NB4 (cell line): ENCODE measurements around the gene BBS7.

ENCODE experiments used
- TF ChIP-seq, protein P1 (sequence below): IDR thresholded peaks from one replicate; pipeline ENCODE4 v1.5.1; 2012; ENCODE audit warnings: low read depth, low read length
- TF ChIP-seq, protein P2 (sequence below): IDR thresholded peaks from 2 replicates; pipeline ENCODE4 v1.6.1; 2011; ENCODE audit warnings: low read depth, low read length

- TF ChIP-seq, protein P1, sequence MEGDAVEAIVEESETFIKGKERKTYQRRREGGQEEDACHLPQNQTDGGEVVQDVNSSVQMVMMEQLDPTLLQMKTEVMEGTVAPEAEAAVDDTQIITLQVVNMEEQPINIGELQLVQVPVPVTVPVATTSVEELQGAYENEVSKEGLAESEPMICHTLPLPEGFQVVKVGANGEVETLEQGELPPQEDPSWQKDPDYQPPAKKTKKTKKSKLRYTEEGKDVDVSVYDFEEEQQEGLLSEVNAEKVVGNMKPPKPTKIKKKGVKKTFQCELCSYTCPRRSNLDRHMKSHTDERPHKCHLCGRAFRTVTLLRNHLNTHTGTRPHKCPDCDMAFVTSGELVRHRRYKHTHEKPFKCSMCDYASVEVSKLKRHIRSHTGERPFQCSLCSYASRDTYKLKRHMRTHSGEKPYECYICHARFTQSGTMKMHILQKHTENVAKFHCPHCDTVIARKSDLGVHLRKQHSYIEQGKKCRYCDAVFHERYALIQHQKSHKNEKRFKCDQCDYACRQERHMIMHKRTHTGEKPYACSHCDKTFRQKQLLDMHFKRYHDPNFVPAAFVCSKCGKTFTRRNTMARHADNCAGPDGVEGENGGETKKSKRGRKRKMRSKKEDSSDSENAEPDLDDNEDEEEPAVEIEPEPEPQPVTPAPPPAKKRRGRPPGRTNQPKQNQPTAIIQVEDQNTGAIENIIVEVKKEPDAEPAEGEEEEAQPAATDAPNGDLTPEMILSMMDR, result no peak
- TF ChIP-seq, protein P2, sequence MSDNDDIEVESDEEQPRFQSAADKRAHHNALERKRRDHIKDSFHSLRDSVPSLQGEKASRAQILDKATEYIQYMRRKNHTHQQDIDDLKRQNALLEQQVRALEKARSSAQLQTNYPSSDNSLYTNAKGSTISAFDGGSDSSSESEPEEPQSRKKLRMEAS, result no peak
Measured at GRCh38 chr4:121806411-121806810, 63.9 kb downstream of the BBS7 start.
